ENCODE data around the gene CHCHD5. TPM values are rescaled to one million over a fixed set of nuclear protein-coding genes. Genes with fewer than 3 reads are reported as not detected.
A peak's percentile ranks its signal among the peaks of the same experiment; 100 is the strongest.

Gene CHCHD5
- total RNA-seq, 1 experiment from 2014 or later: 56.0 TPM

GRCh38 chr2:112542123-112542983 lies 42.1 kb upstream of the CHCHD5 start, which contains the start of gene POLR1B:
Gene POLR1B, plus strand, starts transcription at chr2:112542465. Its CDS starts 30 bp downstream, at chr2:112542495.
- Histone ChIP-seq H3K4me1 (peaks cover 10% of the 10 kb centered on the region; the same call in 1 of the 2 replicates), H3K9me3 (no peaks in the 10 kb centered on the region), H3K4me3 (ENCODE audit: low read depth, low read length) (peak within 1 kb of the TSS; percentile 89), H3K27me3 (replicated peaks; ENCODE audit: control insufficient read depth, insufficient read depth, low read length) (no peaks in the 10 kb centered on the region), H3K36me3 (ENCODE audit: control insufficient read depth, insufficient read depth, low read length) (no peaks in the 10 kb centered on the region)
- H3K4me1 Mint-ChIP-seq (ENCODE audit: low read depth, unreplicated experiment): no peaks in the 10 kb centered on the region
- H3K9me3 Mint-ChIP-seq (ENCODE audit: unreplicated experiment): no peaks in the 10 kb centered on the region
- H3K36me3 Mint-ChIP-seq (ENCODE audit: insufficient read depth, unreplicated experiment): peaks cover 7% of the 10 kb centered on the region
- H3K27me3 Mint-ChIP-seq (ENCODE audit: insufficient read depth, unreplicated experiment): no peaks in the 10 kb centered on the region
- ChIA-PET CTCF (no interaction called here), POLR2A (no interaction called here)
- no peak within 1 kb of the TSS for H3K4me3 Mint-ChIP-seq (ENCODE audit: unreplicated experiment)
- TF ChIP-seq, protein P1, sequence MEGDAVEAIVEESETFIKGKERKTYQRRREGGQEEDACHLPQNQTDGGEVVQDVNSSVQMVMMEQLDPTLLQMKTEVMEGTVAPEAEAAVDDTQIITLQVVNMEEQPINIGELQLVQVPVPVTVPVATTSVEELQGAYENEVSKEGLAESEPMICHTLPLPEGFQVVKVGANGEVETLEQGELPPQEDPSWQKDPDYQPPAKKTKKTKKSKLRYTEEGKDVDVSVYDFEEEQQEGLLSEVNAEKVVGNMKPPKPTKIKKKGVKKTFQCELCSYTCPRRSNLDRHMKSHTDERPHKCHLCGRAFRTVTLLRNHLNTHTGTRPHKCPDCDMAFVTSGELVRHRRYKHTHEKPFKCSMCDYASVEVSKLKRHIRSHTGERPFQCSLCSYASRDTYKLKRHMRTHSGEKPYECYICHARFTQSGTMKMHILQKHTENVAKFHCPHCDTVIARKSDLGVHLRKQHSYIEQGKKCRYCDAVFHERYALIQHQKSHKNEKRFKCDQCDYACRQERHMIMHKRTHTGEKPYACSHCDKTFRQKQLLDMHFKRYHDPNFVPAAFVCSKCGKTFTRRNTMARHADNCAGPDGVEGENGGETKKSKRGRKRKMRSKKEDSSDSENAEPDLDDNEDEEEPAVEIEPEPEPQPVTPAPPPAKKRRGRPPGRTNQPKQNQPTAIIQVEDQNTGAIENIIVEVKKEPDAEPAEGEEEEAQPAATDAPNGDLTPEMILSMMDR (IDR thresholded peaks at IDR 0.05; ENCODE audit: insufficient read depth in 1 of 2, low read depth in 1 of 2, low read length in 1 of 2, severe bottlenecking in 1 of 2, unreplicated experiment in 1 of 2): peak in 1 of 2 experiments; percentile 24
- intact Hi-C loops (cut with micrococcal nuclease; ENCODE audit: unreplicated experiment): loop anchor here (1.0 kb wide), 2 partner anchors 35 to 42 kb away; partner anchors contain the start of gene CHCHD5
- no peak within 1 kb of the TSS for H3K27ac Mint-ChIP-seq (ENCODE audit: unreplicated experiment)
- no TSS peak for BruUV-seq (replicated peaks)
- DNase-seq: peak; percentile 92 to 93

DNA sequence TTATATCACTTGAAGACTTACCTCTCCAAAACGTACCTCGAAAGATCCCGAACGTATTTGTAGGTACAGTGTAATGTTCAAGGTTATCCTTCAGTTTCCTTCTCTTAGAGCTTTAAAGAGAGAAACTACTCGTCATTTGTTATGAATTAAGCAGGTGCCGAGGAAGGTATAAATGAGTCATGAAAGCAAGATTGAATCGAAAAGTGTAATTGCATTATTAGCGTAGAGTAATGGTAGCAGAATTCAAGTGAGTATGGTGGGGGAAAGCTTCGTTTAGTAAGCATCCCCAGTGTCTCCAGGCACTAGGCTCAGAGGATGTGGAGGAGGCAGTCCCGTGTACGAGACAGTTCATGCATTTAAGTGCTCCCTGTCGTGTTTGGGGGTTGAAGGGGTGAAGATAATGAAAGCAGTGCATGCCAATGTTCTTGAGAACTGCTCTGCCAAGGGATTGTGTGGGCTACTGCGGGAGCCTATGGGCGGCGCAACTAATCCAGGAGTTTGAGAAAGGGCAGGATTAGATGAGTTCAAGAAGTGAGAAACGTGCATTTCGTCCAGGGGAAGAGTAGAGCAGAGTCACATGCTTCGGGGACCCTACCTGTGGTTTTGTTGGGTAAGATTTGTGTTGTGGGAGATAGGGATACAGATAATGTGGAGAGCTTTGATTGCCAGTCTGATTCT lies 41.3 kb upstream of the CHCHD5 start:
- H3K4me3 Mint-ChIP-seq (ENCODE audit: unreplicated experiment): no peak overlapping the region
- peaks cover 10% of the 10 kb centered on the region; the same call in 1 of the 2 replicates for H3K4me1 ChIP-seq
- TF ChIP-seq, protein P1 (IDR thresholded peaks at IDR 0.05; ENCODE audit: insufficient read depth in 1 of 2, low read depth in 1 of 2, low read length in 1 of 2, severe bottlenecking in 1 of 2, unreplicated experiment in 1 of 2): no peak
- intact Hi-C loops (cut with micrococcal nuclease; ENCODE audit: unreplicated experiment): loop anchor here (1.0 kb wide), 4 partner anchors 34 to 183 kb away; partner anchors contain the start of gene CHCHD5
- H3K27me3 ChIP-seq (replicated peaks; ENCODE audit: control insufficient read depth, insufficient read depth, low read length): no peaks in the 10 kb centered on the region
- peak in 1 of 2 experiments; percentile 10 for DNase-seq
- ChIA-PET POLR2A (no interaction called here), CTCF (interaction anchor here (0.7 to 1.4 kb wide), 3 partner anchors 9 to 288 kb away, joined by 3 read pairs; partner anchors contain the start of gene ZC3H8)
- no peaks in the 10 kb centered on the region for H3K36me3 ChIP-seq (ENCODE audit: control insufficient read depth, insufficient read depth, low read length)
- H3K4me3 ChIP-seq (ENCODE audit: low read depth, low read length): peak overlapping the region; percentile 89
- H3K27me3 Mint-ChIP-seq (ENCODE audit: insufficient read depth, unreplicated experiment): no peaks in the 10 kb centered on the region
- H3K9me3 ChIP-seq: no peaks in the 10 kb centered on the region
- H3K9me3 Mint-ChIP-seq (ENCODE audit: unreplicated experiment): no peaks in the 10 kb centered on the region
- H3K27ac Mint-ChIP-seq (ENCODE audit: unreplicated experiment): no peak overlapping the region
- H3K36me3 Mint-ChIP-seq (ENCODE audit: insufficient read depth, unreplicated experiment): peaks cover 14% of the 10 kb centered on the region
- no peaks in the 10 kb centered on the region for H3K4me1 Mint-ChIP-seq (ENCODE audit: low read depth, unreplicated experiment)
- TSS peak; percentile 54 for BruUV-seq (replicated peaks)

DNA sequence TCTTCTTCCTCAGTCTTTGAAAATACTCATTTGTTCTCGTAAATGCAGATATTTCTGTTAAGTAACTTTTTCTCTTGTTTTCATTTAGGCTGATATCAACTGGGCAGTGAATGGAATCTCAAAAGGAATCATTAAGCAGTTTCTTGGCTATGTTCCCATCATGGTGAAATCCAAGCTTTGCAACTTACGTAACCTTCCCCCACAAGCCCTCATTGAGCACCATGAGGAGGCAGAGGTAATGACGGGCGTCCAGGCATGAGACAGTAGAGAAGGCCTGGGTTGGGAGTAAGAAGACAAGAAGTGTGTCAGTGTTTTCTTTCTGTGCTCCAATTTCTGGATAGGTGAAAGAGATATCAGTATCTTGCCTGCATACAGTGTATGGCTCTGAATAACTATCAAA lies 37.1 kb upstream of the CHCHD5 start:
- BruUV-seq (replicated peaks): no TSS peak
- H3K36me3 ChIP-seq (ENCODE audit: control insufficient read depth, insufficient read depth, low read length): peaks cover 1% of the 10 kb centered on the region; the same call in 1 of the 2 replicates
- no peak overlapping the region for H3K4me3 Mint-ChIP-seq (ENCODE audit: unreplicated experiment)
- H3K9me3 ChIP-seq: no peaks in the 10 kb centered on the region
- H3K27ac Mint-ChIP-seq (ENCODE audit: unreplicated experiment): no peak overlapping the region
- TF ChIP-seq, protein P1 (IDR thresholded peaks at IDR 0.05; ENCODE audit: insufficient read depth in 1 of 2, low read depth in 1 of 2, low read length in 1 of 2, severe bottlenecking in 1 of 2, unreplicated experiment in 1 of 2): no peak
- peaks cover 10% of the 10 kb centered on the region; the same call in 1 of the 2 replicates for H3K4me1 ChIP-seq
- intact Hi-C loops (cut with micrococcal nuclease; ENCODE audit: unreplicated experiment): no loop called here
- ChIA-PET CTCF (no interaction called here), POLR2A (no interaction called here)
- no peaks in the 10 kb centered on the region for H3K27me3 ChIP-seq (replicated peaks; ENCODE audit: control insufficient read depth, insufficient read depth, low read length)
- H3K4me1 Mint-ChIP-seq (ENCODE audit: low read depth, unreplicated experiment): no peaks in the 10 kb centered on the region
- no peaks in the 10 kb centered on the region for H3K9me3 Mint-ChIP-seq (ENCODE audit: unreplicated experiment)
- no peak for DNase-seq
- no peak overlapping the region for H3K4me3 ChIP-seq (ENCODE audit: low read depth, low read length)
- H3K27me3 Mint-ChIP-seq (ENCODE audit: insufficient read depth, unreplicated experiment): no peaks in the 10 kb centered on the region
- peaks cover 52% of the 10 kb centered on the region for H3K36me3 Mint-ChIP-seq (ENCODE audit: insufficient read depth, unreplicated experiment)

All from Caco-2 (cell line).